Measurements from ENCODE around the gene MARCHF3. TPM values are rescaled to one million over a fixed set of nuclear protein-coding genes. Genes with fewer than 3 reads are reported as not detected.
"Not testable (repeated sequence)": the region's sequence is repeated elsewhere in the genome, so short reads cannot be mapped to it uniquely, and the experiment has no call there.

The MARCHF3 gene
- total RNA-seq, 4 donors from 2014 or later = 3.0 to 14.5 (median 4.6) TPM

- Histone ChIP-seq H3K36me3 (no peaks in the 10 kb centered on the region), H3K9me3 (no peaks in the 10 kb centered on the region), H3K4me1 (no peaks in the 10 kb centered on the region), H3K27ac (no peak overlapping the region), H3K4me3 (replicated peaks in 1 of 3) (no peak overlapping the region), H3K27me3 (no peaks in the 10 kb centered on the region)
- intact Hi-C loops (cut with DNase I) = no loop called here
- no peak for DNase-seq
- 93% methylated on average over 6 of the region's 6 CpGs for WGBS, 2 donors
- TF ChIP-seq CTCF (IDR thresholded peaks at IDR 0.05) (no peak), POLR2A (IDR thresholded peaks at IDR 0.05) (no peak)
Observed at GRCh38 chr5:126900796-126901195, 129.6 kb downstream of the MARCHF3 start.

GRCh38 chr5:126899476-126899875 lies 130.9 kb downstream of the MARCHF3 start:
- no peaks in the 10 kb centered on the region for H3K4me1 ChIP-seq
- DNase-seq = no peak
- intact Hi-C loops (cut with DNase I) = no loop called here
- H3K4me3 ChIP-seq (replicated peaks in 1 of 3) = no peak overlapping the region
- TF ChIP-seq POLR2A (IDR thresholded peaks at IDR 0.05) = no peak
- no peak overlapping the region for H3K27ac ChIP-seq
- no peaks in the 10 kb centered on the region for H3K36me3 ChIP-seq
- no peaks in the 10 kb centered on the region for H3K27me3 ChIP-seq
- no peaks in the 10 kb centered on the region for H3K9me3 ChIP-seq

DNA sequence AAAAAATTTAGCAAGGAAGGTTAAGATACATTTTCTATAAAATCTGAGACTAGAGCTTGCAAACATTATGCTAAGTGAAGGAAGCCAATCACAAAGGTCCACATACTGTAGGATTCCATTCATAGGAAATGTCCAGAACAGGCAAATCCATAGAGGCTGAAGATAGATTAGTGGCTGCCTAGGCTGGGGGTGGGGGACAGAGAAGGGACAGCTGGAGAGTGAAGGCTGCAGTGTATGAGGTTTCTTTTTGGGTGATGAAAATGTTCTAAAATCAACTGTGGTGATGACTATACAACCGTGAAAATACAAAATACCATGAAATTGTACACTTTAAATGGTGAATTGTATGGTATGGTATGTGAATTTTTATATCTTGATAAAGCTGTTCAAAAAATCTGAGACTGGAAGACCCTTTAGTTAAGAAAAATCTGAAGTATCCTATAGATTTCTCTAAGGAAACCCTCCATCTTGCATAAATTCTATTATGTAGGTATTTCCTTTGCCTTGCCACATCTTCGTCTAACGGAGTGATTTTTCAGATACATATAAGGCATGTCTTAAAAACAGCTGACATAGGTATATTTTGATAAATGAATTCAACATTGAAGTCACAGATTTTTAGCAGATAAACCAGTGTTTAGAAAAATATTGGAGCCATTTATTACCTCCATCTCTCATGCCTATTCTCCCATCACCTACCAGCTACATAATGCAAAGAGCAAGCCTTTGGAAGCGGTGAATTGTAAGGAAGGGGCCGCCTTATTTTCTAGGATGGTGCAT lies 132.3 kb downstream of the MARCHF3 start:
- Histone ChIP-seq H3K4me3 (replicated peaks in 1 of 3) (no peak overlapping the region), H3K4me1 (no peaks in the 10 kb centered on the region), H3K27ac (no peak overlapping the region), H3K36me3 (no peaks in the 10 kb centered on the region), H3K9me3 (no peaks in the 10 kb centered on the region), H3K27me3 (no peaks in the 10 kb centered on the region)
- DNase-seq = no peak
- 92 to 94% methylated on average over 5 of the region's 5 CpGs for WGBS, 2 donors
- TF ChIP-seq CTCF (IDR thresholded peaks at IDR 0.05) (no peak), POLR2A (IDR thresholded peaks at IDR 0.05) (no peak)
- intact Hi-C loops (cut with DNase I) = no loop called here

GRCh38 chr5:126896170-126896702 lies 134.1 kb downstream of the MARCHF3 start:
- DNase-seq = no peak
- Histone ChIP-seq H3K36me3 (no peaks in the 10 kb centered on the region), H3K27me3 (no peaks in the 10 kb centered on the region), H3K27ac (no peak overlapping the region), H3K4me1 (no peaks in the 10 kb centered on the region), H3K4me3 (replicated peaks in 1 of 3) (no peak overlapping the region), H3K9me3 (no peaks in the 10 kb centered on the region)
- 95 to 96% methylated on average over 8 to 9 of the region's 9 CpGs for WGBS, 2 donors
- no peak for TF ChIP-seq POLR2A (IDR thresholded peaks at IDR 0.05)
- no peak for TF ChIP-seq CTCF (IDR thresholded peaks at IDR 0.05)
- intact Hi-C loops (cut with DNase I) = no loop called here

DNA sequence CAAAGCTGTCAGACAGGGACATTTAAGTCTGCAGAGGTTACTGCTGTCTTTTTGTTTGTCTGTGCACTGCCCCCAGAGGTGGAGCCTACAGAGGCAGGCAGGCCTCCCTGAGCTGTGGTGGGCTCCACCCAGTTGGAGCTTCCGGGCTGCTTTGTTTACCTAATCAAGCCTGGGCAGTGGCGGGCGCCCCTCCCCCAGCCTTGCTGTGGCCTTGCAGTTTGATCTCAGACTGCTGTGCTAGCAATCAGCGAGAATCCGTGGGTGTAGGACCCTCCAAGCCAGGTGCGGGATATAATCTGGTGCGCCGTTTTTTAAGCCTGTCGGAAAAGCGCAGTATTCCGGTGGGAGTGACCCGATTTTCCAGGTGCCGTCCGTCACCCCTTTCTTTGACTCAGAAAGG lies 134.6 kb downstream of the MARCHF3 start:
- DNase-seq; intact Hi-C loops (cut with DNase I); H3K9me3 ChIP-seq; H3K27ac ChIP-seq; H3K4me1 ChIP-seq; H3K36me3 ChIP-seq; H3K4me3 ChIP-seq (replicated peaks in 1 of 3); H3K27me3 ChIP-seq: not testable (repeated sequence)
- WGBS, 2 donors = 79 to 92% methylated on average over 14 of the region's 14 CpGs

GRCh38 chr5:126890414-126890813 lies 139.9 kb downstream of the MARCHF3 start:
- intact Hi-C loops (cut with DNase I); H3K27ac ChIP-seq; H3K9me3 ChIP-seq; H3K27me3 ChIP-seq; H3K4me3 ChIP-seq (replicated peaks in 1 of 3); H3K4me1 ChIP-seq; H3K36me3 ChIP-seq; DNase-seq: not testable (repeated sequence)
- WGBS, 2 donors = 100% methylated on average over 1 to 2 of the region's 2 CpGs
